Liver (tissue), 9 donors: ENCODE data around the gene MAP6. TPM values are rescaled to one million over a fixed set of nuclear protein-coding genes. Genes with fewer than 3 reads are reported as not detected.

Experiments used
- DNase-seq: peaks from one replicate; pipeline ENCODE4 v3.0.0-alpha.2; 2017; ENCODE audit warnings: low spot score
- H3K27ac ChIP-seq, 2 donors: one replicate each; pipeline ENCODE4 v1.7.0; 2013; ENCODE audit warnings: inconsistent platforms in 2 of 2, low read length in 2 of 2, control low read depth in 1 of 2, low read depth in 1 of 2, mild to moderate bottlenecking in 1 of 2
- H3K27me3 ChIP-seq, 4 donors: one replicate each; pipeline versions ENCODE4 v1.6.1 to v1.7.0; 2013; ENCODE audit warnings: low read length in 3 of 4, inconsistent platforms in 1 of 4, mild to moderate bottlenecking in 1 of 4, moderate library complexity in 1 of 4; ENCODE audit not compliant: control insufficient read depth in 4 of 4, insufficient read depth in 4 of 4
- H3K36me3 ChIP-seq, 4 donors: one replicate each; pipeline versions ENCODE4 v1.6.1 to v1.7.0; 2013; ENCODE audit warnings: low read length in 3 of 4, mild to moderate bottlenecking in 3 of 4, low read depth in 1 of 4, moderate library complexity in 1 of 4; ENCODE audit not compliant: control insufficient read depth in 4 of 4, insufficient read depth in 3 of 4
- H3K4me1 ChIP-seq, 4 donors: one replicate each; pipeline versions ENCODE4 v1.6.1 to v1.7.0; 2013; ENCODE audit warnings: low read length in 3 of 4, mild to moderate bottlenecking in 3 of 4, moderate library complexity in 1 of 4; ENCODE audit not compliant: control insufficient read depth in 4 of 4, insufficient read depth in 4 of 4
- H3K4me3 ChIP-seq, 3 donors: one replicate each; pipeline versions ENCODE4 v1.6.1 to v1.7.0; 2013; ENCODE audit warnings: low read length in 3 of 3, control low read depth in 1 of 3, low read depth in 1 of 3, mild to moderate bottlenecking in 1 of 3
- H3K9ac ChIP-seq, 2 donors: one replicate each; pipeline ENCODE4 v1.7.0; 2013; ENCODE audit warnings: low read length in 2 of 2, mild to moderate bottlenecking in 2 of 2, moderate library complexity in 2 of 2, control low read depth in 1 of 2, low read depth in 1 of 2
- H3K9me3 ChIP-seq, 4 donors: one replicate each; pipeline versions ENCODE4 v1.6.1 to v1.7.0; 2013; ENCODE audit warnings: low read length in 3 of 4; ENCODE audit not compliant: control insufficient read depth in 4 of 4
- ATF3 ChIP-seq: IDR thresholded peaks from 2 replicates; pipeline ENCODE4 v1.6.1; 2016; ENCODE audit warnings: antibody characterized with exemption
- CTCF ChIP-seq: fragments of 150-350 bp; IDR thresholded peaks from 2 replicates; pipeline ENCODE4 v1.5.1; 2017; ENCODE audit warnings: improper control_type of control experiment, low read depth, low read length; ENCODE audit not compliant: missing input control
- EGR1 ChIP-seq, 2 donors: IDR thresholded peaks; 2 replicates each; pipeline ENCODE4 v1.6.1; 2016 to 2018; ENCODE audit warnings: antibody characterized with exemption in 2 of 2, low read depth in 2 of 2
- FOXA2 ChIP-seq: IDR thresholded peaks from 2 replicates; pipeline ENCODE4 v1.6.1; 2016; ENCODE audit warnings: antibody characterized with exemption
- GABPA ChIP-seq, 2 donors: IDR thresholded peaks in 1 of 2; conservative IDR thresholded peaks in 1 of 2; 2 replicates each; pipeline ENCODE4 v1.6.1; 2016; ENCODE audit warnings: antibody characterized with exemption in 2 of 2, mild to moderate bottlenecking in 1 of 2, moderate library complexity in 1 of 2
- HNF4A ChIP-seq, 2 donors: conservative IDR thresholded peaks; 2 replicates each; pipeline ENCODE4 v1.6.1; 2016; ENCODE audit warnings: antibody characterized with exemption in 2 of 2, mild to moderate bottlenecking in 2 of 2
- JUND ChIP-seq, 2 donors: IDR thresholded peaks; 2 replicates each; pipeline ENCODE4 v1.6.1; 2016; ENCODE audit warnings: antibody characterized with exemption in 2 of 2
- NR2F2 ChIP-seq: IDR thresholded peaks from 2 replicates; pipeline ENCODE4 v1.6.1; 2016; ENCODE audit warnings: antibody characterized with exemption
- RXRA ChIP-seq, 2 donors: IDR thresholded peaks; 2 replicates each; pipeline ENCODE4 v1.6.1; 2017 to 2018; ENCODE audit warnings: antibody characterized with exemption in 2 of 2, mild to moderate bottlenecking in 1 of 2
- SP1 ChIP-seq: IDR thresholded peaks from 2 replicates; pipeline ENCODE4 v1.6.1; 2018; ENCODE audit warnings: antibody characterized with exemption, mild to moderate bottlenecking
- TAF1 ChIP-seq: conservative IDR thresholded peaks from 2 replicates; pipeline ENCODE4 v1.6.1; 2016; ENCODE audit warnings: antibody characterized with exemption, mild to moderate bottlenecking
- YY1 ChIP-seq: IDR thresholded peaks from 2 replicates; pipeline ENCODE4 v1.6.1; 2016; ENCODE audit warnings: antibody characterized with exemption, mild to moderate bottlenecking
- ZBTB33 ChIP-seq: IDR thresholded peaks from 2 replicates; pipeline ENCODE4 v1.6.1; 2016; ENCODE audit warnings: antibody characterized with exemption
- WGBS: extraction: QIAGEN DNeasy Blood & Tissue Kit; methylation state at CpG from one replicate; pipeline ENCODE4 v1.1.7; 2013; 5-methylcytosine and 5-hydroxymethylcytosine counted together
- polyA plus RNA-seq, 2 donors: library from polyadenylated mRNA; stranded (reverse) in 1 of 2; unstranded in 1 of 2; fragments of 200-250 nt in 1 of 2; fragments of >200 nt in 1 of 2; fragmentation: Nextera tagmentation in 1 of 2; extraction: Ambion mirVana in 1 of 2; gene quantifications; one replicate each; pipeline versions ENCODE4 v1.2.1 to v1.2.3, GENCODE V29; 2013 to 2015
- total RNA-seq, 2 donors: library from RNA; depleted of rRNA; stranded (reverse); fragments of >200 nt; gene quantifications; one replicate each; pipeline ENCODE4 v1.2.3, GENCODE V29; 2014
- donor health status: healthy.
- donor health status: healthy.
- donor health status: healthy.
- donor health status: healthy.
- donor health status: healthy.

The MAP6 gene
- total and polyA plus RNA-seq, 4 donors = 0.22 to 0.36 (median 0.24) TPM

GRCh38 chr11:75637998-75638397, 30.8 kb downstream of the MAP6 start:
- Histone ChIP-seq H3K36me3 (no peaks in the 10 kb centered on the region), H3K27ac (no peak overlapping the region), H3K4me3 (no peak overlapping the region), H3K9ac (no peak overlapping the region), H3K4me1 (peaks cover 0 to 5% (median 0%) of the 10 kb centered on the region in 4 donors), H3K9me3 (no peaks in the 10 kb centered on the region), H3K27me3 (no peaks in the 10 kb centered on the region)
- no peak for TF ChIP-seq RXRA (IDR thresholded peaks at IDR 0.05)
- no peak for TF ChIP-seq GABPA (IDR thresholded peaks at IDR 0.05 in 1 of 2, conservative IDR thresholded peaks at IDR 0.05 in 1 of 2)
- TF ChIP-seq JUND (IDR thresholded peaks at IDR 0.05) = no peak
- TF ChIP-seq NR2F2 = no peak
- no peak for TF ChIP-seq FOXA2
- no peak for TF ChIP-seq ZBTB33
- no peak for TF ChIP-seq YY1
- no peak for TF ChIP-seq CTCF
- TF ChIP-seq SP1 = no peak
- no peak for TF ChIP-seq HNF4A (conservative IDR thresholded peaks at IDR 0.05)
- no peak for TF ChIP-seq ATF3
- no peak for DNase-seq
- 96% methylated on average over 1 of the region's 1 CpG for WGBS

- peaks cover 0 to 5% (median 0%) of the 10 kb centered on the region in 4 donors for H3K4me1 ChIP-seq
- TF ChIP-seq JUND (IDR thresholded peaks at IDR 0.05) (no peak), TAF1 (no peak), EGR1 (IDR thresholded peaks at IDR 0.05; ENCODE audit: low read depth in 2 of 2) (no peak)
- no peaks in the 10 kb centered on the region for H3K9me3 ChIP-seq
- H3K9ac ChIP-seq = no peak overlapping the region
- H3K27me3 ChIP-seq = no peaks in the 10 kb centered on the region
- DNase-seq = no peak
- WGBS = 65% methylated on average over 16 of the region's 16 CpGs
- H3K27ac ChIP-seq = no peak overlapping the region
- no peaks in the 10 kb centered on the region for H3K36me3 ChIP-seq
- H3K4me3 ChIP-seq = no peak overlapping the region
Measured at GRCh38 chr11:75635066-75635862, 33.6 kb downstream of the MAP6 start.

GRCh38 chr11:75633409-75634066, 35.3 kb downstream of the MAP6 start:
- Histone ChIP-seq H3K27me3 (no peaks in the 10 kb centered on the region), H3K27ac (no peak overlapping the region), H3K4me3 (no peak overlapping the region), H3K36me3 (no peaks in the 10 kb centered on the region), H3K9ac (no peak overlapping the region), H3K9me3 (no peaks in the 10 kb centered on the region), H3K4me1 (no peaks in the 10 kb centered on the region)
- TF ChIP-seq NR2F2 (no peak), ATF3 (no peak)
- DNase-seq = no peak
- WGBS = 84% methylated on average over 8 of the region's 8 CpGs
